Tibial artery (tissue), 4 donors: Measurements from ENCODE around the gene SLC40A1.
A peak's percentile ranks its signal among the peaks of the same experiment; 100 is the strongest.

Experiments used
- DNase-seq, 2 donors: peaks; one replicate each; pipeline ENCODE4 v3.0.0-alpha.2; 2019
- H3K27ac ChIP-seq, 2 donors: fragments of 200-600 bp; sonication (generic) in 1 of 2; 1 replicate in 1 of 2; 2 replicates in 1 of 2; pipeline ENCODE4 v1.5.1; 2018 to 2019; ENCODE audit warnings: mild to moderate bottlenecking in 1 of 2
- H3K27me3 ChIP-seq, 2 donors: fragments of 200-600 bp; sonication (generic) in 1 of 2; one replicate each; pipeline versions ENCODE4 v1.5.1 to v1.6.0; 2016 to 2019
- H3K36me3 ChIP-seq, 3 donors: fragments of 200-600 bp; sonication (generic) in 2 of 3; one replicate each; pipeline ENCODE4 v1.5.1; 2016 to 2019; ENCODE audit warnings: mild to moderate bottlenecking in 2 of 3
- H3K4me1 ChIP-seq, 4 donors: fragments of 200-600 bp; sonication (generic) in 2 of 4; 1 replicate in 3 of 4; 2 replicates in 1 of 4; pipeline ENCODE4 v1.5.1; 2016 to 2019
- H3K4me3 ChIP-seq, 2 donors: fragments of 200-600 bp; sonication (generic) in 1 of 2; 1 replicate in 1 of 2; 2 replicates in 1 of 2; pipeline ENCODE4 v1.5.1; 2018 to 2019; ENCODE audit warnings: mild to moderate bottlenecking in 2 of 2
- H3K9me3 ChIP-seq, 3 donors: fragments of 200-600 bp; sonication (generic) in 1 of 3; one replicate each; pipeline ENCODE4 v1.5.1; 2016 to 2019
- CTCF ChIP-seq, 2 experiments: fragments of 200-600 bp in 1 of 2; fragments of 450-650 bp in 1 of 2; IDR thresholded peaks; one replicate each; pipeline ENCODE4 v1.5.1; 2017 to 2019; ENCODE audit warnings: antibody characterized with exemption in 2 of 2, mild to moderate bottlenecking in 1 of 2, moderate library complexity in 1 of 2
- intact Hi-C: fragments of 100-400 bp; cut with DNase I; formaldehyde crosslinking; loops from one replicate; pipeline ENCODE4 v1.15.0; 2023; ENCODE audit warnings: low total_unique reads

Gene SLC40A1

GRCh38 chr2:189585226-189585756, 4.7 kb upstream of the SLC40A1 start:
- intact Hi-C loops, result no loop called here
- Histone ChIP-seq H3K4me1 (peaks cover 0 to 10% (median 5%) of the 10 kb centered on the region in 4 donors), H3K4me3 (no peak overlapping the region), H3K36me3 (no peaks in the 10 kb centered on the region), H3K27ac (no peak overlapping the region), H3K9me3 (no peaks in the 10 kb centered on the region), H3K27me3 (no peaks in the 10 kb centered on the region)
- TF ChIP-seq CTCF (IDR thresholded peaks at IDR 0.05), result no peak
- no peak for DNase-seq

- intact Hi-C loops, result no loop called here
These were observed 4.1 kb upstream of the SLC40A1 start for GRCh38 chr2:189584686-189585085.

GRCh38 chr2:189583227-189584198, 2.9 kb upstream of the SLC40A1 start:
- intact Hi-C loops, result no loop called here
- H3K4me3 ChIP-seq, result no peak overlapping the region
- no peaks in the 10 kb centered on the region for H3K27me3 ChIP-seq
- H3K36me3 ChIP-seq, result no peaks in the 10 kb centered on the region
- no peak for TF ChIP-seq CTCF (IDR thresholded peaks at IDR 0.05)
- H3K27ac ChIP-seq, result no peak overlapping the region
- peaks cover 0 to 19% (median 6%) of the 10 kb centered on the region in 4 donors for H3K4me1 ChIP-seq
- no peaks in the 10 kb centered on the region for H3K9me3 ChIP-seq
- no peak for DNase-seq

More at GRCh38 chr2:189584686-189585085, 4.1 kb upstream of the SLC40A1 start:
- Histone ChIP-seq H3K4me3 (no peak overlapping the region), H3K27ac (no peak overlapping the region), H3K9me3 (no peaks in the 10 kb centered on the region), H3K4me1 (peaks cover 0 to 10% (median 5%) of the 10 kb centered on the region in 4 donors), H3K36me3 (no peaks in the 10 kb centered on the region), H3K27me3 (no peaks in the 10 kb centered on the region)
- DNase-seq, result no peak
- no peak for TF ChIP-seq CTCF (IDR thresholded peaks at IDR 0.05)

- intact Hi-C loops, result no loop called here
These were observed 2.2 kb upstream of the SLC40A1 start for GRCh38 chr2:189582809-189583192.

More at GRCh38 chr2:189582809-189583192, 2.2 kb upstream of the SLC40A1 start:
- H3K9me3 ChIP-seq, result no peaks in the 10 kb centered on the region
- H3K4me1 ChIP-seq, result peaks cover 0 to 26% (median 9%) of the 10 kb centered on the region in 4 donors
- no peaks in the 10 kb centered on the region for H3K27me3 ChIP-seq
- no peak for TF ChIP-seq CTCF (IDR thresholded peaks at IDR 0.05)
- no peaks in the 10 kb centered on the region for H3K36me3 ChIP-seq
- H3K27ac ChIP-seq, result peak overlapping the region; percentile 90 to 96
- DNase-seq, result no peak
- H3K4me3 ChIP-seq, result no peak overlapping the region
